H1 (cell line): ENCODE data around the gene NELL1. TPM values are rescaled to one million over a fixed set of nuclear protein-coding genes. Genes with fewer than 3 reads are reported as not detected.

ENCODE experiments used
- CTCF ChIA-PET: fragments of 300-600 bp; sonication (Branson Sonifier 250); formaldehyde crosslinking; loops from one replicate; lab custom pipeline; 2021; ENCODE audit not compliant: partially characterized antibody; lab: Charles Lee
- POLR2A ChIA-PET: fragments of 300-600 bp; sonication (Branson Sonifier 250); formaldehyde crosslinking; loops from one replicate; lab custom pipeline; 2021; ENCODE audit warnings: inconsistent platforms; ENCODE audit not compliant: partially characterized antibody; lab: Charles Lee
- DNase-seq, 2 experiments: peaks; one replicate each; pipeline versions ENCODE4 v3.0.0 to v3.0.0-alpha.2; 2010 to 2022; ENCODE audit warnings: low spot score in 2 of 2, low read depth in 1 of 2, mixed read lengths in 1 of 2
- FAIRE-seq: peaks from 2 replicates; lab custom pipeline; 2011; peaks lifted over from hg19 to GRCh38; lab: Jason Lieb, UNC
- H2AFZ ChIP-seq: 2 replicates; pipeline ENCODE4 v1.8.1; 2012; ENCODE audit warnings: low read length, inconsistent platforms
- H2AK5ac ChIP-seq: 2 replicates; pipeline ENCODE4 v1.6.1; 2013; ENCODE audit warnings: low read depth, low read length
- H2BK120ac ChIP-seq: replicated peaks from 2 replicates; pipeline ENCODE3; 2013; ENCODE audit warnings: low read depth, low read length, inconsistent platforms
- H2BK12ac ChIP-seq: 2 replicates; pipeline ENCODE4 v1.6.1; 2013; ENCODE audit warnings: low read depth, low read length
- H2BK15ac ChIP-seq: 2 replicates; pipeline ENCODE4 v1.6.1; 2013; ENCODE audit warnings: low read length
- H2BK20ac ChIP-seq: 2 replicates; pipeline ENCODE4 v1.6.1; 2013; ENCODE audit warnings: low read length
- H2BK5ac ChIP-seq: 2 replicates; pipeline ENCODE4 v1.6.1; 2013; ENCODE audit warnings: low read depth, low read length
- H3K14ac ChIP-seq: 2 replicates; pipeline ENCODE4 v1.6.1; 2013; ENCODE audit warnings: inconsistent platforms; ENCODE audit not compliant: insufficient read length
- H3K18ac ChIP-seq: 2 replicates; pipeline ENCODE4 v1.6.1; 2013; ENCODE audit warnings: low read length; ENCODE audit errors: extremely low read depth
- H3K23ac ChIP-seq: 2 replicates; pipeline ENCODE4 v1.6.1; 2013; ENCODE audit warnings: inconsistent platforms; ENCODE audit not compliant: insufficient read length
- H3K23me2 ChIP-seq: 2 replicates; pipeline ENCODE4 v1.6.1; 2013; ENCODE audit warnings: low read depth, low read length
- H3K27ac ChIP-seq: 2 replicates; pipeline ENCODE4 v1.6.1; 2011; ENCODE audit warnings: low read depth, low read length, inconsistent platforms
- H3K27me3 ChIP-seq, 4 experiments: replicated peaks in 1 of 4; 1 replicate in 1 of 4; 2 replicates in 3 of 4; pipeline versions ENCODE4 v1.6.1 to v1.8.1; 2011 to 2013; ENCODE audit warnings: low read length in 3 of 4, mild to moderate bottlenecking in 3 of 4, inconsistent platforms in 2 of 4, mixed read lengths in 2 of 4, moderate library complexity in 1 of 4; ENCODE audit not compliant: control insufficient read depth in 3 of 4, insufficient read depth in 3 of 4; ENCODE audit errors: extremely low read depth in 1 of 4
- H3K36me3 ChIP-seq, 4 experiments: 2 replicates each; pipeline versions ENCODE4 v1.6.1 to v1.8.1; 2011 to 2013; ENCODE audit warnings: mild to moderate bottlenecking in 4 of 4, low read length in 3 of 4, moderate library complexity in 2 of 4, control low read depth in 1 of 4, inconsistent platforms in 1 of 4; ENCODE audit not compliant: insufficient read depth in 4 of 4, control insufficient read depth in 2 of 4
- H3K4ac ChIP-seq: replicated peaks from 2 replicates; pipeline ENCODE3; 2013; ENCODE audit warnings: low read length, low read depth, mixed read lengths, inconsistent platforms; ENCODE audit not compliant: insufficient read length
- H3K4me1 ChIP-seq, 4 experiments: replicated peaks in 1 of 4; 1 replicate in 1 of 4; 2 replicates in 3 of 4; pipeline versions ENCODE4 v1.6.1 to v1.8.1; 2011 to 2013; ENCODE audit warnings: low read length in 3 of 4, inconsistent platforms in 2 of 4, mixed read lengths in 1 of 4; ENCODE audit not compliant: insufficient read depth in 4 of 4, control insufficient read depth in 3 of 4
- H3K4me2 ChIP-seq, 2 experiments: 2 replicates each; pipeline versions ENCODE4 v1.6.1 to v1.8.1; 2011 to 2013; ENCODE audit warnings: low read depth in 2 of 2, low read length in 2 of 2, control low read depth in 1 of 2, inconsistent platforms in 1 of 2, mild to moderate bottlenecking in 1 of 2; ENCODE audit not compliant: insufficient read depth in 1 of 2
- H3K4me3 ChIP-seq, 4 experiments: fragments of 200-600, 300-600 bp in 1 of 4; sonication (generic), shearing (Covaris generic), sonication (Bioruptor Twin) in 1 of 4; 2 replicates each; pipeline versions ENCODE4 v1.5.1 to v1.8.1; 2011 to 2016; ENCODE audit warnings: low read length in 4 of 4, low read depth in 3 of 4, control low read depth in 2 of 4, inconsistent platforms in 2 of 4, mild to moderate bottlenecking in 2 of 4, mixed read lengths in 1 of 4, moderate library complexity in 1 of 4; ENCODE audit not compliant: insufficient read depth in 2 of 4; ENCODE audit errors: extremely low read depth in 1 of 4
- H3K56ac ChIP-seq: replicated peaks from 2 replicates; pipeline ENCODE3; 2013; ENCODE audit warnings: low read depth, mild to moderate bottlenecking, mixed read lengths, low read length, inconsistent platforms; ENCODE audit not compliant: insufficient read length
- H3K79me1 ChIP-seq: 2 replicates; pipeline ENCODE4 v1.6.1; 2013; ENCODE audit warnings: low read depth, low read length, control low read depth
- H3K79me2 ChIP-seq, 2 experiments: 2 replicates each; pipeline versions ENCODE4 v1.6.1 to v1.8.1; 2012 to 2013; ENCODE audit warnings: low read length in 2 of 2, mild to moderate bottlenecking in 2 of 2, inconsistent platforms in 1 of 2; ENCODE audit not compliant: insufficient read depth in 2 of 2, control insufficient read depth in 1 of 2
- H3K9ac ChIP-seq, 4 experiments: replicated peaks in 1 of 4; 1 replicate in 1 of 4; 2 replicates in 3 of 4; pipeline versions ENCODE4 v1.6.1 to v1.8.1; 2011 to 2013; ENCODE audit warnings: low read depth in 3 of 4, low read length in 3 of 4, control low read depth in 2 of 4, mild to moderate bottlenecking in 2 of 4, moderate library complexity in 2 of 4, inconsistent platforms in 1 of 4; ENCODE audit errors: extremely low read depth in 1 of 4
- H3K9me3 ChIP-seq, 2 experiments: 2 replicates each; pipeline versions ENCODE4 v1.6.1 to v1.8.1; 2012 to 2013; ENCODE audit warnings: mild to moderate bottlenecking in 2 of 2, moderate library complexity in 2 of 2, control low read depth in 1 of 2, inconsistent platforms in 1 of 2, low read depth in 1 of 2, low read length in 1 of 2, mixed read lengths in 1 of 2; ENCODE audit not compliant: insufficient read depth in 2 of 2
- H4K20me1 ChIP-seq, 2 experiments: replicated peaks in 1 of 2; 2 replicates each; pipeline versions ENCODE3 to v1.8.1; 2011 to 2013; ENCODE audit warnings: inconsistent platforms in 2 of 2, low read length in 2 of 2, mild to moderate bottlenecking in 1 of 2; ENCODE audit not compliant: insufficient read depth in 2 of 2, control insufficient read depth in 1 of 2
- H4K5ac ChIP-seq: 2 replicates; pipeline ENCODE4 v1.6.1; 2013; ENCODE audit warnings: low read length, low read depth, mixed read lengths, inconsistent platforms; ENCODE audit not compliant: insufficient read length
- H4K8ac ChIP-seq: 2 replicates; pipeline ENCODE4 v1.8.0; 2013; ENCODE audit warnings: mild to moderate bottlenecking, moderate library complexity, low read length, inconsistent platforms; ENCODE audit not compliant: insufficient read depth; ENCODE audit errors: extremely low read depth
- H4K91ac ChIP-seq: replicated peaks from 2 replicates; pipeline ENCODE3; 2013; ENCODE audit warnings: low read length, mixed read lengths, inconsistent platforms; ENCODE audit not compliant: insufficient read length
- CTBP2 ChIP-seq: IDR thresholded peaks from 2 replicates; pipeline ENCODE4 v1.7.0; 2011; ENCODE audit warnings: borderline replicate concordance, mild to moderate bottlenecking, moderate library complexity, mixed read lengths, low read length; ENCODE audit not compliant: insufficient read depth, insufficient read length
- GTF2F1 ChIP-seq: IDR thresholded peaks from 2 replicates; pipeline ENCODE4 v1.6.1; 2012; ENCODE audit warnings: low read depth, low read length, improper control_type of control experiment, borderline replicate concordance
- HDAC6 ChIP-seq: IDR thresholded peaks from one replicate; pipeline ENCODE4 v1.7.1; 2012; ENCODE audit warnings: low read depth, mild to moderate bottlenecking, inconsistent platforms, low read length, moderate library complexity
- SIRT6 ChIP-seq: IDR thresholded peaks from one replicate; pipeline ENCODE4 v1.7.1; 2012; ENCODE audit warnings: low read length, inconsistent platforms
- USF2 ChIP-seq: IDR thresholded peaks from 2 replicates; pipeline ENCODE4 v1.6.1; 2011; ENCODE audit warnings: low read length, improper control_type of control experiment
- WGBS, 2 experiments: shearing (Covaris generic) in 1 of 2; methylation state at CpG; one replicate each; pipeline versions ENCODE4 v1.1.6 to v1.1.7; 2013 to 2015; ENCODE audit warnings: low lambda C conversion rate in 2 of 2, mixed read lengths in 2 of 2, inconsistent platforms in 1 of 2, low coverage in 1 of 2, missing lambda C conversion rate in 1 of 2; ENCODE audit not compliant: insufficient replicate concordance in 2 of 2, insufficient coverage in 1 of 2, insufficient read length in 1 of 2; ENCODE audit errors: extremely low coverage in 1 of 2, missing lambda C conversion rate in 1 of 2; 5-methylcytosine and 5-hydroxymethylcytosine counted together
- polyA plus RNA-seq, 7 experiments: library from polyadenylated mRNA; depleted of rRNA in 3 of 7; stranded (reverse) in 5 of 7; unstranded in 2 of 7; fragments of >200 nt in 5 of 7; fragments of 200-250 nt in 2 of 7; gene quantifications; 1 replicate in 5 of 7; 2 replicates in 1 of 7; 4 replicates in 1 of 7; pipeline versions ENCODE4 v1.2.1 to v1.2.3, GENCODE V29; 2011 to 2013; ENCODE audit warnings: missing spikeins in 2 of 7, mixed read lengths in 2 of 7
- total RNA-seq: library from RNA; stranded (reverse); fragmentation: NEBNext Ultra II Directional; extraction: Animal tissue kit (Norgen Biotek cat#: 25700); gene quantifications from 2 replicates; pipeline ENCODE4 v1.2.1, GENCODE V29; 2021

The NELL1 gene
- total and polyA plus RNA-seq, 2 of the 8 experiments (the other 6 are each of a cell fraction or from before 2014, with no cell fraction given): 0.21 TPM; not detected in 1

GRCh38 chr11:21066030-21066429 is 396.6 kb downstream of the NELL1 start:
- H3K36me3 ChIP-seq: peaks cover 0 to 3% (median 0%) of the 10 kb centered on the region in 4 experiments; a peak in 1 of 8 replicates
- no peak overlapping the region for H4K91ac ChIP-seq
- no peak overlapping the region for H2BK20ac ChIP-seq
- 76% methylated on average over 2 of the region's 2 CpGs; no CpG with 5 or more reads in 1 of the 2 experiments for WGBS, 2 experiments
- H3K18ac ChIP-seq: no peak overlapping the region
- no peak overlapping the region for H3K23ac ChIP-seq
- H3K14ac ChIP-seq: no peak overlapping the region
- H2BK15ac ChIP-seq: no peak overlapping the region
- no peak overlapping the region for H4K8ac ChIP-seq
- no peaks in the 10 kb centered on the region; the same call in 1 of the 2 replicates for H3K23me2 ChIP-seq
- no peak overlapping the region for H3K56ac ChIP-seq
- peak overlapping the region in 1 of 4 experiments; percentile 1; a peak in 1 of 8 replicates for H3K4me3 ChIP-seq
- no peak overlapping the region for H2BK12ac ChIP-seq
- ChIA-PET CTCF (interaction anchor here (1.4 kb wide), 1 partner anchor 19 kb away, joined by 3 read pairs; no protein-coding TSS in a partner anchor), POLR2A (no interaction called here)
- TF ChIP-seq GTF2F1 (no peak), CTBP2 (no peak), HDAC6 (no peak), USF2 (no peak), SIRT6 (no peak)
- peaks cover 10 to 15% of the 10 kb centered on the region in 2 experiments; a peak in 3 of 4 replicates for H3K9me3 ChIP-seq
- H3K4ac ChIP-seq: no peak overlapping the region
- H3K27me3 ChIP-seq: no peaks in the 10 kb centered on the region
- H3K4me1 ChIP-seq: peaks cover 0 to 4% (median 1%) of the 10 kb centered on the region in 4 experiments; a peak in 2 of 7 replicates
- H3K4me2 ChIP-seq: peak overlapping the region in 1 of 2 experiments; percentile 14; a peak in 1 of 4 replicates
- H3K9ac ChIP-seq: no peak overlapping the region
- H2AFZ ChIP-seq: 0 out of 2 replicates have a peak overlapping the region, but pooled peaks have one; percentile 24
- peak overlapping the region; percentile 84 for H2BK120ac ChIP-seq
- no peaks in the 10 kb centered on the region for H3K79me2 ChIP-seq
- H2AK5ac ChIP-seq: no peak overlapping the region
- H4K20me1 ChIP-seq: no peaks in the 10 kb centered on the region
- FAIRE-seq (no peak), DNase-seq (no peak)
- no peaks in the 10 kb centered on the region for H3K79me1 ChIP-seq
- H2BK5ac ChIP-seq: no peak overlapping the region
- peak overlapping the region; percentile 28 for H4K5ac ChIP-seq
- no peak overlapping the region for H3K27ac ChIP-seq
